Adipocyte (in vitro differentiated cells): Measurements from ENCODE around the gene ZBTB46.

Source experiments
- DNase-seq: peaks from one replicate; pipeline ENCODE4 v3.0.0-alpha.2; 2015; ENCODE audit warnings: low read depth
- H3K27me3 ChIP-seq: replicated peaks from 2 replicates; pipeline ENCODE4 v1.7.0; 2013; ENCODE audit warnings: mild to moderate bottlenecking, low read length, moderate library complexity; ENCODE audit not compliant: control insufficient read depth, insufficient read depth
- H3K36me3 ChIP-seq: 2 replicates; pipeline ENCODE4 v1.7.0; 2013; ENCODE audit warnings: low read length, mild to moderate bottlenecking, moderate library complexity; ENCODE audit not compliant: control insufficient read depth, insufficient read depth, severe bottlenecking
- H3K4me1 ChIP-seq: 2 replicates; pipeline ENCODE4 v1.7.0; 2013; ENCODE audit warnings: mild to moderate bottlenecking, low read length, moderate library complexity; ENCODE audit not compliant: control insufficient read depth, insufficient read depth
- H3K4me3 ChIP-seq: 2 replicates; pipeline ENCODE4 v1.7.0; 2013; ENCODE audit warnings: mild to moderate bottlenecking, low read length, moderate library complexity
- H3K9ac ChIP-seq: 2 replicates; pipeline ENCODE4 v1.7.0; 2013; ENCODE audit warnings: mild to moderate bottlenecking, low read length, moderate library complexity
- H3K9me3 ChIP-seq: 2 replicates; pipeline ENCODE4 v1.7.0; 2013; ENCODE audit warnings: mild to moderate bottlenecking, low read length, moderate library complexity; ENCODE audit not compliant: control insufficient read depth

The ZBTB46 gene

GRCh38 chr20:63863798-63864544 lies 32.9 kb upstream of the ZBTB46 start:
- H3K36me3 ChIP-seq, result peaks cover 23% of the 10 kb centered on the region
- H3K9ac ChIP-seq, result peak overlapping the region; percentile 100
- peak overlapping the region; percentile 86 for H3K4me3 ChIP-seq
- peaks cover 12% of the 10 kb centered on the region for H3K4me1 ChIP-seq
- no peaks in the 10 kb centered on the region for H3K9me3 ChIP-seq
- no peaks in the 10 kb centered on the region for H3K27me3 ChIP-seq
- peak; percentile 89 for DNase-seq

GRCh38 chr20:63863021-63863797 lies 32.1 kb upstream of the ZBTB46 start:
- Histone ChIP-seq H3K27me3 (no peaks in the 10 kb centered on the region), H3K36me3 (peaks cover 17% of the 10 kb centered on the region), H3K9ac (peak overlapping the region; percentile 100), H3K4me3 (peak overlapping the region; percentile 86), H3K9me3 (no peaks in the 10 kb centered on the region), H3K4me1 (peaks cover 17% of the 10 kb centered on the region)
- no peak for DNase-seq

- no peak for DNase-seq
- H3K9ac ChIP-seq, result no peak overlapping the region
- H3K4me3 ChIP-seq, result no peak overlapping the region
Measured at GRCh38 chr20:63861981-63862901, 31.2 kb upstream of the ZBTB46 start.

GRCh38 chr20:63861365-63861934 lies 30.4 kb upstream of the ZBTB46 start, which contains the start of gene ABHD16B:
ABHD16B (plus strand) TSS chr20:63861498; CDS start chr20:63861541, 43 bp downstream.
- Histone ChIP-seq H3K9me3 (no peaks in the 10 kb centered on the region), H3K36me3 (peaks cover 14% of the 10 kb centered on the region), H3K4me3 (no peak within 1 kb of the TSS), H3K9ac (no peak within 1 kb of the TSS), H3K4me1 (peaks cover 20% of the 10 kb centered on the region), H3K27me3 (no peaks in the 10 kb centered on the region)
- no peak for DNase-seq

More at GRCh38 chr20:63861981-63862901, 31.2 kb upstream of the ZBTB46 start:
- Histone ChIP-seq H3K9me3 (no peaks in the 10 kb centered on the region), H3K27me3 (no peaks in the 10 kb centered on the region), H3K36me3 (peaks cover 14% of the 10 kb centered on the region), H3K4me1 (peaks cover 20% of the 10 kb centered on the region)

- no peak overlapping the region for H3K9ac ChIP-seq
- H3K4me1 ChIP-seq, result peaks cover 19% of the 10 kb centered on the region
- H3K36me3 ChIP-seq, result peaks cover 14% of the 10 kb centered on the region
- no peak for DNase-seq
- no peaks in the 10 kb centered on the region for H3K9me3 ChIP-seq
- H3K4me3 ChIP-seq, result no peak overlapping the region
- no peaks in the 10 kb centered on the region for H3K27me3 ChIP-seq
Measured at GRCh38 chr20:63860325-63861051, 29.4 kb upstream of the ZBTB46 start.

GRCh38 chr20:63859166-63859699 lies 28.2 kb upstream of the ZBTB46 start:
- Histone ChIP-seq H3K9me3 (no peaks in the 10 kb centered on the region), H3K4me1 (peaks cover 22% of the 10 kb centered on the region), H3K27me3 (no peaks in the 10 kb centered on the region), H3K9ac (no peak overlapping the region), H3K36me3 (peaks cover 14% of the 10 kb centered on the region), H3K4me3 (no peak overlapping the region)
- DNase-seq, result no peak

- peaks cover 14% of the 10 kb centered on the region for H3K36me3 ChIP-seq
- no peaks in the 10 kb centered on the region for H3K9me3 ChIP-seq
- no peaks in the 10 kb centered on the region for H3K27me3 ChIP-seq
- peak overlapping the region; percentile 18 for H3K9ac ChIP-seq
- H3K4me1 ChIP-seq, result peaks cover 19% of the 10 kb centered on the region
- H3K4me3 ChIP-seq, result no peak overlapping the region
- DNase-seq, result no peak
Measured at GRCh38 chr20:63858393-63859165, 27.5 kb upstream of the ZBTB46 start.

- no peak overlapping the region for H3K4me3 ChIP-seq
- no peaks in the 10 kb centered on the region for H3K27me3 ChIP-seq
- peaks cover 14% of the 10 kb centered on the region for H3K36me3 ChIP-seq
- peak overlapping the region; percentile 18 for H3K9ac ChIP-seq
- no peak for DNase-seq
- H3K4me1 ChIP-seq, result peaks cover 14% of the 10 kb centered on the region
- no peaks in the 10 kb centered on the region for H3K9me3 ChIP-seq
Measured at GRCh38 chr20:63857764-63858392, 26.8 kb upstream of the ZBTB46 start.

- Histone ChIP-seq H3K9ac (peak overlapping the region; percentile 0), H3K4me3 (no peak overlapping the region), H3K9me3 (no peaks in the 10 kb centered on the region), H3K27me3 (no peaks in the 10 kb centered on the region), H3K4me1 (peaks cover 14% of the 10 kb centered on the region), H3K36me3 (peaks cover under 1% of the 10 kb centered on the region)
- no peak for DNase-seq
Measured at GRCh38 chr20:63856098-63856511, 25.0 kb upstream of the ZBTB46 start.
